C4-2B (cell line): ENCODE measurements around the gene GNMT.
A peak's percentile ranks its signal among the peaks of the same experiment; 100 is the strongest.

Experiments used
- CTCF ChIP-seq: fragments of 450-650 bp; conservative IDR thresholded peaks from 2 replicates; pipeline ENCODE4 v1.5.1; 2017; ENCODE audit warnings: mild to moderate bottlenecking
- ZFX ChIP-seq: fragments of 450-650 bp; IDR thresholded peaks from 2 replicates; pipeline ENCODE4 v1.6.1; 2017

DNA sequence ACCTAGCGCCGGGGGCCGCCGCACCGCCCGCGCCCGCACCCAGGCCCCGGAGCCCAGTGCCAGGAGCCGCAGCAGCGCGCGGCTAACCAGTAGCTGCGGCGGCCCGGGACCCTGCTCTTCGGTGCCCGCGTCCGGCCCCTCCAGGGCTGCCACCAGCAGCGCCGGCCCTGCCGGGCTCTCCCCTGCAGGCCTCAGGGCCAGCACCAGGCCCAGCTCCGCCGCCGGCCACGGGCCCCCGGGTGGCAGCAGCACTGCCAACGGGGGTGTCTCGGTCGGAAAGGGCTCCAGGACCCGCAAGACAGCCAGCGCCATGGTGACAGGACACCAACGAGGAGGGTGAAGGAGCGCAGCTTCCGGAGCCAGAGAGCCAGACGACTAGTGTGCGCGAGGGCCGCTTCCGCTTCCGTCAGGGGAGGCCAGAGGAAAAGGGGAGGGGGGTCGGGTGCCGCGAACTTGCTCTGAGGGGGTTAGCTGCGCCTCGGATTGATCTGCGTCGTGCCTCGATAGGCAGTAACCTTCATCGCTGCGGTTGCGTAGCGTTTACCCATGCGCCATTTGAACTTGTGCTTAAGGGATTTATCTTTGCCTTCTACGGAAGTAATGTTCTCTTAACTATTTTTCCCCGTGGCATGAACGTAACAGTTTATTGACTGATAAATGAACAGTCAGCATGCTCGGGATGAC, 18.4 kb downstream of the GNMT start, which contains the start of gene PEX6:
- TF ChIP-seq CTCF (no peak), ZFX (peak; percentile 97)
